Kidney (tissue), 14 donors: ENCODE measurements around the gene GGTLC2. TPM values are rescaled to one million over a fixed set of nuclear protein-coding genes. Genes with fewer than 3 reads are reported as not detected.

Experiments used
- DNase-seq, 5 donors: peaks; one replicate each; pipeline ENCODE4 v3.0.0-alpha.2; 2013 to 2020
- FAIRE-seq: peaks from 2 replicates; lab custom pipeline; 2012; peaks lifted over from hg19 to GRCh38; lab: Jason Lieb, UNC
- H3K27ac ChIP-seq, 2 donors: one replicate each; pipeline ENCODE4 v1.7.0; 2013; ENCODE audit warnings: low read depth in 2 of 2, low read length in 2 of 2, inconsistent platforms in 1 of 2
- H3K27me3 ChIP-seq: one replicate; pipeline ENCODE4 v1.7.1; 2013; ENCODE audit warnings: low read length, inconsistent platforms; ENCODE audit not compliant: control insufficient read depth, insufficient read depth
- H3K36me3 ChIP-seq, 3 donors: one replicate each; pipeline versions ENCODE4 v1.7.0 to v1.7.1; 2013; ENCODE audit warnings: low read length in 3 of 3, control low read depth in 1 of 3, inconsistent platforms in 1 of 3; ENCODE audit not compliant: insufficient read depth in 3 of 3, control insufficient read depth in 2 of 3
- H3K4me1 ChIP-seq, 3 donors: one replicate each; pipeline versions ENCODE4 v1.7.0 to v1.7.1; 2013; ENCODE audit warnings: low read length in 3 of 3, inconsistent platforms in 1 of 3, low read depth in 1 of 3; ENCODE audit not compliant: control insufficient read depth in 2 of 3, insufficient read depth in 2 of 3
- H3K4me3 ChIP-seq, 3 donors: one replicate each; pipeline versions ENCODE4 v1.7.0 to v1.8.1; 2013; ENCODE audit warnings: low read length in 3 of 3, control low read depth in 1 of 3, inconsistent platforms in 1 of 3
- H3K9ac ChIP-seq, 3 donors: one replicate each; pipeline versions ENCODE4 v1.7.0 to v1.7.1; 2013; ENCODE audit warnings: low read length in 3 of 3, control low read depth in 1 of 3, inconsistent platforms in 1 of 3
- H3K9me3 ChIP-seq, 3 donors: one replicate each; pipeline versions ENCODE4 v1.7.0 to v1.7.1; 2013; ENCODE audit warnings: low read length in 3 of 3, control low read depth in 1 of 3, inconsistent platforms in 1 of 3; ENCODE audit not compliant: control insufficient read depth in 2 of 3, insufficient read depth in 1 of 3
- intact Hi-C: fragments of 100-400 bp; cut with DNase I; formaldehyde crosslinking; loops from one replicate; pipeline ENCODE4 v1.11.1; 2022
- polyA plus RNA-seq: library from polyadenylated mRNA; stranded (reverse); fragments of 350-450 nt; fragmentation: Illumina TruSeq; extraction: RNeasy Lipid Tissue Mini Kit (QIAGEN cat#74804); gene quantifications from one replicate; pipeline ENCODE4 v1.2.3, GENCODE V29; 2014; ENCODE audit warnings: low read depth, low replicate concordance; ENCODE audit not compliant: insufficient read depth
- total RNA-seq: library from RNA; stranded (reverse); fragmentation: NEBNext Ultra II Directional; extraction: Animal tissue kit (Norgen Biotek cat#: 25700); gene quantifications from one replicate; pipeline ENCODE4 v1.2.1, GENCODE V29; 2021
- TF ChIP-seq, protein P1 (sequence below): IDR thresholded peaks from 3 replicates; pipeline ENCODE4 v1.5.1; 2012; ENCODE audit warnings: mild to moderate bottlenecking, moderate library complexity, borderline replicate concordance; ENCODE audit not compliant: insufficient read depth; ENCODE audit errors: extremely low read depth
- donor health status: control.
- donor health status: control.
- donor health status: control.
- donor health status: control.
- donor health status: control.
- donor health status: DM: yes; HTN: yes; CAD: no.
- donor health status: Normal renal cell carcinoma (clear cell type).

Gene GGTLC2
- total and polyA plus RNA-seq, 2 donors from 2014 or later, result 0.76 TPM; not detected in 1

DNA sequence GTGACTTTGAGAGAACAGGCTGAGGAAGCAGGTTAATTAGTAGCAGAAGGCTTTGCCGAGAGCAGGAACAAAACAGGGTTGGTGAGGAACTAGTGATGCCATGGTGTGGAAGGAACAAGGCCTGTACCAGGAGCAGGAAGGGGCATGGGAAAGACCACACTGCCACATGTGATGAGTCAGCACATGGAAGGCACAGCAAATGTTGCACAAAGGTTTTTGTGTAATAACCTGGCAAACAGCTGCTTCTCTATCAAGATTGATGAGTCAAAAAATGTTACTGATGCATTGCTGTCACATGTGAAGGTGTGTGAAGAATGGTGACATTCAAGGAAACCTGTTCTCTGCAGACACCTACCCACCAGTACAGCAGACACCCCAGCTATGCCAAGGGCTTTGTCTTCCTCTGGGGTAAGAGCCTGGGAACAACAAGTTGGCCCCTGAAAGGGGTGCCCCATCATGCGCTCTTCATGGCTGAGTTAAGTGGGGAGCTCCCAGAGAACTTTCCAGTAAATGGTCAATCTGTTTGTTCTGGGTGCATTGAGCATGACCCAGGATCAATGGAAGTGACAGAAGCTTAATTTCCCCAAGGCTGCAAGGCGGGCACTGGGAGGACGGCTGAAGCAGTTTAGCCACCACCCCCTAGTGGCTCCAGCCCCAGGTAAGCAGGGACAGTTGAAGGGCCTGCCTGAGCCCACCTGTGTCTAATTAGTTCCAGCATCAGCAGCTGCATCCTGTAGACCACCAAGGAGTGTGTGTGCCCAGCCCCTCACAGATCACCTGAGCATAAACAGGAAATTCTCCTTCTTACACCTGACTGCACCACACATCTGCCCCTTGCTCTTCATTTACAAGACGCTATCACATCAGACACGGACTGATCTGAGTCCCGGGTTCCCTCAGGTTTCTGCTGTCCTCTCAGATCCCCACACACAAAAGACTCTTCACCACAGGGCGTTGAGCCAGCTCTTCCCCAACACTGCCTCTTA lies 47.6 kb downstream of the GGTLC2 start:
- peak overlapping the region; percentile 63 to 74 for H3K27ac ChIP-seq
- H3K36me3 ChIP-seq, result no peaks in the 10 kb centered on the region
- TF ChIP-seq, protein P1, sequence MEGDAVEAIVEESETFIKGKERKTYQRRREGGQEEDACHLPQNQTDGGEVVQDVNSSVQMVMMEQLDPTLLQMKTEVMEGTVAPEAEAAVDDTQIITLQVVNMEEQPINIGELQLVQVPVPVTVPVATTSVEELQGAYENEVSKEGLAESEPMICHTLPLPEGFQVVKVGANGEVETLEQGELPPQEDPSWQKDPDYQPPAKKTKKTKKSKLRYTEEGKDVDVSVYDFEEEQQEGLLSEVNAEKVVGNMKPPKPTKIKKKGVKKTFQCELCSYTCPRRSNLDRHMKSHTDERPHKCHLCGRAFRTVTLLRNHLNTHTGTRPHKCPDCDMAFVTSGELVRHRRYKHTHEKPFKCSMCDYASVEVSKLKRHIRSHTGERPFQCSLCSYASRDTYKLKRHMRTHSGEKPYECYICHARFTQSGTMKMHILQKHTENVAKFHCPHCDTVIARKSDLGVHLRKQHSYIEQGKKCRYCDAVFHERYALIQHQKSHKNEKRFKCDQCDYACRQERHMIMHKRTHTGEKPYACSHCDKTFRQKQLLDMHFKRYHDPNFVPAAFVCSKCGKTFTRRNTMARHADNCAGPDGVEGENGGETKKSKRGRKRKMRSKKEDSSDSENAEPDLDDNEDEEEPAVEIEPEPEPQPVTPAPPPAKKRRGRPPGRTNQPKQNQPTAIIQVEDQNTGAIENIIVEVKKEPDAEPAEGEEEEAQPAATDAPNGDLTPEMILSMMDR, result no peak
- no peaks in the 10 kb centered on the region for H3K9me3 ChIP-seq
- DNase-seq, result no peak
- no peaks in the 10 kb centered on the region for H3K27me3 ChIP-seq
- peak overlapping the region in 1 of 3 donors; percentile 38 for H3K4me3 ChIP-seq
- intact Hi-C loops, result no loop called here
- peaks cover 0 to 31% (median 16%) of the 10 kb centered on the region in 3 donors for H3K4me1 ChIP-seq
- FAIRE-seq, result peak; percentile 67
- no peak overlapping the region for H3K9ac ChIP-seq

DNA sequence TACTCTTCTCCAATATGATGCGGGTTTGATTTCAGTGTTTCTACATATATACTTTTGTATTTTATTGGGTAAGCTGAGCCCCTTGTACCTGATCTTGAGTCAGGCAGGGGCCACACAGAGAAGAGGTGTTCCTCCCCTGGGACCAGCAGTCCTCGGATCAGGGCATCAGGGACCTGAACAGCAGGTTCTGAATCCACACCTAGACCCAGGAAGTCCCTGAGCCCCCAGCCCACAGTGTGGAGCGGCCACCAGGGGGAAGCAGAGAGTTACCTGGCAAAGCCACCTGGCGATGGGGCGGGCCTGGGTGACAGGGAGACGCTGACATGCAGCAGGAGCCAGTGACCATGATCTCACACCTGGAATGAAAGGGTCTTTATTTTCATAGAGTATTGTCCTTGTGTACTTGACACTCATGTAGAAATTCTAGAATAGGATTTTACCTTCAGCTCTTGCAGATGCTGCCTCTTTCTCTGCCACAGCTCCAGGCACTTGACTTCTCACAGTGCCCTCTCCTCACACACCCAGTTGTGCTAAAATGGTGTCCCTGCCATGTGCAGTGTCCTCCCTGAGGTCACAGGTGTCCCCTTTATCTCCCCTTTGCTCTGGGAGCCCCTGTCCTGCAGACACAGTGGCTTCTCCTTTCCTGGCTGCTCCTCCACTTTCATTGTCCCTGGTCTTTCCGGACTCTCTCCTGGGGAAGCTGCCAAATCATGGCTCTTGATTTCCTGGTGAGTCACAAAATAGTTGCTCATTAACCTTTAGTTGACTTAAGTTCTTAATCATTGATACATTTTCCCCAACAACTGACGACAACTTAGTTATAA lies 48.5 kb downstream of the GGTLC2 start:
- Histone ChIP-seq H3K27ac (peak overlapping the region; percentile 63 to 82), H3K4me1 (peaks cover 0 to 31% (median 16%) of the 10 kb centered on the region in 3 donors), H3K36me3 (no peaks in the 10 kb centered on the region), H3K9me3 (no peaks in the 10 kb centered on the region), H3K4me3 (peak overlapping the region in 2 of 3 donors; percentile 38 to 58), H3K9ac (peak overlapping the region in 1 of 3 donors; percentile 10), H3K27me3 (no peaks in the 10 kb centered on the region)
- DNase-seq, result peak; percentile 64 to 87 (median 74)
- TF ChIP-seq, protein P1, result peak; percentile 48
- FAIRE-seq, result no peak
- intact Hi-C loops, result no loop called here

DNA sequence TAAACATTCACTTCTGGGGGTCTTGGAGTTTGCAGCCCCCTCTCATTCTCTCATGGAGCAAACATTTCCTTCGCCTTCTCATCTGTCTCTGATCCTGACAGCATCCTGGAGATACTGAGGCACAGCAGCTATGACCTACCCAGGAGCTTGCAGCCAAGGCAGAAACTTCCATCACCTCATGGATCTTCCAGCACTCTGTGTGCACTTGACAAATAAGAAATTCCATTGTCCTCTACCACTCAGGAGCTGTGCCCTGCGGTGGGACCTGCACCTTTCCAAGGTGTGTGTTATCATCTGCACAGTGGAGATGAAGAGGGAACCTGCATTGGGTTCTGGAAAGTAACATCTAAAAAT lies 49.1 kb downstream of the GGTLC2 start:
- H3K36me3 ChIP-seq, result no peaks in the 10 kb centered on the region
- intact Hi-C loops, result no loop called here
- H3K4me3 ChIP-seq, result peak overlapping the region in 2 of 3 donors; percentile 18 to 38
- H3K9ac ChIP-seq, result peak overlapping the region in 1 of 3 donors; percentile 10
- H3K27me3 ChIP-seq, result no peaks in the 10 kb centered on the region
- DNase-seq, result no peak
- no peak for FAIRE-seq
- TF ChIP-seq, protein P1, result no peak
- peak overlapping the region; percentile 37 to 68 for H3K27ac ChIP-seq
- peaks cover 0 to 31% (median 16%) of the 10 kb centered on the region in 3 donors for H3K4me1 ChIP-seq
- H3K9me3 ChIP-seq, result no peaks in the 10 kb centered on the region
